ENCODE data around the gene NEDD4L. TPM values are rescaled to one million over a fixed set of nuclear protein-coding genes. Genes with fewer than 3 reads are reported as not detected.

NEDD4L gene
- total and polyA plus RNA-seq, 4 donors = 40.2 to 308 (median 148) TPM

GRCh38 chr18:58088691-58089065 lies 44.7 kb downstream of the NEDD4L start:
- Histone ChIP-seq H3K36me3 (ENCODE audit: control insufficient read depth in 4 of 4, insufficient read depth in 4 of 4, low read length in 4 of 4) (no peaks in the 10 kb centered on the region), H3K4me3 (no peak overlapping the region), H3K4me1 (ENCODE audit: control insufficient read depth in 5 of 5, insufficient read depth in 5 of 5, low read length in 5 of 5) (peaks cover 0 to 6% (median 2%) of the 10 kb centered on the region in 5 donors), H3K27ac (ENCODE audit: low read depth in 1 of 2, low read length in 1 of 2) (no peak overlapping the region), H3K9me3 (ENCODE audit: control insufficient read depth in 4 of 4, insufficient read depth in 3 of 4, low read length in 3 of 4) (peaks cover 0 to 6% (median 1%) of the 10 kb centered on the region in 4 donors), H3K9ac (ENCODE audit: insufficient read depth in 1 of 2, low read length in 2 of 2) (no peak overlapping the region), H3K27me3 (ENCODE audit: control insufficient read depth in 3 of 3, insufficient read depth in 3 of 3, low read length in 2 of 3) (no peaks in the 10 kb centered on the region)
- DNase-seq (peak; percentile 25 to 47 (median 28)), ATAC-seq (ENCODE audit: insufficient read depth, low FRiP score) (peak; percentile 14)
- 53 to 54% methylated on average over 4 of the region's 4 CpGs for WGBS, 2 donors
- no peak for TF ChIP-seq CTCF (IDR thresholded peaks at IDR 0.05; ENCODE audit: control extremely low read depth, extremely low read depth)

- Histone ChIP-seq H3K27ac (ENCODE audit: low read depth in 1 of 2, low read length in 1 of 2) (peak overlapping the region in 1 of 2 donors; percentile 50), H3K4me1 (ENCODE audit: control insufficient read depth in 5 of 5, insufficient read depth in 5 of 5, low read length in 5 of 5) (peaks cover 0 to 7% (median 2%) of the 10 kb centered on the region in 5 donors)
Measured at GRCh38 chr18:58091099-58091611, 47.1 kb downstream of the NEDD4L start.

GRCh38 chr18:58093311-58093803 lies 49.3 kb downstream of the NEDD4L start:
- H3K36me3 ChIP-seq (ENCODE audit: control insufficient read depth in 4 of 4, insufficient read depth in 4 of 4, low read length in 4 of 4) = no peaks in the 10 kb centered on the region
- H3K27ac ChIP-seq (ENCODE audit: low read depth in 1 of 2, low read length in 1 of 2) = no peak overlapping the region
- no peak for TF ChIP-seq CTCF (IDR thresholded peaks at IDR 0.05; ENCODE audit: control extremely low read depth, extremely low read depth)
- ATAC-seq (ENCODE audit: insufficient read depth, low FRiP score) = no peak
- H3K4me3 ChIP-seq = no peak overlapping the region
- no peak for DNase-seq
- no peaks in the 10 kb centered on the region for H3K27me3 ChIP-seq (ENCODE audit: control insufficient read depth in 3 of 3, insufficient read depth in 3 of 3, low read length in 2 of 3)
- 65 to 73% methylated on average over 7 of the region's 7 CpGs for WGBS, 2 donors
- H3K9ac ChIP-seq (ENCODE audit: insufficient read depth in 1 of 2, low read length in 2 of 2) = no peak overlapping the region
- H3K9me3 ChIP-seq (ENCODE audit: control insufficient read depth in 4 of 4, insufficient read depth in 3 of 4, low read length in 3 of 4) = no peaks in the 10 kb centered on the region
- peaks cover 0 to 14% (median 8%) of the 10 kb centered on the region in 5 donors for H3K4me1 ChIP-seq (ENCODE audit: control insufficient read depth in 5 of 5, insufficient read depth in 5 of 5, low read length in 5 of 5)

More at GRCh38 chr18:58091099-58091611, 47.1 kb downstream of the NEDD4L start:
- DNase-seq (no peak), ATAC-seq (ENCODE audit: insufficient read depth, low FRiP score) (peak; percentile 64)
- TF ChIP-seq CTCF (IDR thresholded peaks at IDR 0.05; ENCODE audit: control extremely low read depth, extremely low read depth) = no peak
- Histone ChIP-seq H3K27me3 (ENCODE audit: control insufficient read depth in 3 of 3, insufficient read depth in 3 of 3, low read length in 2 of 3) (no peaks in the 10 kb centered on the region), H3K9me3 (ENCODE audit: control insufficient read depth in 4 of 4, insufficient read depth in 3 of 4, low read length in 3 of 4) (peaks cover 0 to 6% (median 1%) of the 10 kb centered on the region in 4 donors), H3K36me3 (ENCODE audit: control insufficient read depth in 4 of 4, insufficient read depth in 4 of 4, low read length in 4 of 4) (no peaks in the 10 kb centered on the region), H3K4me3 (no peak overlapping the region), H3K9ac (ENCODE audit: insufficient read depth in 1 of 2, low read length in 2 of 2) (no peak overlapping the region)
- WGBS, 2 donors = 84 to 89% methylated on average over 2 of the region's 2 CpGs

GRCh38 chr18:58095222-58095621 lies 51.2 kb downstream of the NEDD4L start:
- no peak overlapping the region for H3K4me3 ChIP-seq
- DNase-seq (no peak), ATAC-seq (ENCODE audit: insufficient read depth, low FRiP score) (no peak)
- WGBS, 2 donors = 81 to 84% methylated on average over 8 of the region's 8 CpGs
- no peak overlapping the region for H3K9ac ChIP-seq (ENCODE audit: insufficient read depth in 1 of 2, low read length in 2 of 2)
- peak overlapping the region in 1 of 2 donors; percentile 50 for H3K27ac ChIP-seq (ENCODE audit: low read depth in 1 of 2, low read length in 1 of 2)
- no peaks in the 10 kb centered on the region for H3K9me3 ChIP-seq (ENCODE audit: control insufficient read depth in 4 of 4, insufficient read depth in 3 of 4, low read length in 3 of 4)
- no peaks in the 10 kb centered on the region for H3K36me3 ChIP-seq (ENCODE audit: control insufficient read depth in 4 of 4, insufficient read depth in 4 of 4, low read length in 4 of 4)
- no peak for TF ChIP-seq CTCF (IDR thresholded peaks at IDR 0.05; ENCODE audit: control extremely low read depth, extremely low read depth)
- H3K4me1 ChIP-seq (ENCODE audit: control insufficient read depth in 5 of 5, insufficient read depth in 5 of 5, low read length in 5 of 5) = peaks cover 0 to 17% (median 8%) of the 10 kb centered on the region in 5 donors
- H3K27me3 ChIP-seq (ENCODE audit: control insufficient read depth in 3 of 3, insufficient read depth in 3 of 3, low read length in 2 of 3) = no peaks in the 10 kb centered on the region

Measured in lung (tissue), 12 donors.